CD4-positive, alpha-beta T cell (primary cell): ENCODE measurements around the gene SLCO2A1. TPM values are rescaled to one million over a fixed set of nuclear protein-coding genes. Genes with fewer than 3 reads are reported as not detected.

ENCODE experiments used
- ATAC-seq: fragments of 200-7000 bp; cut with Tn5 transposase; one replicate; pipeline ENCODE4 v1.10.0; 2022; ENCODE audit warnings: mild to moderate bottlenecking; ENCODE audit not compliant: poor library complexity
- CTCF ChIA-PET: fragments of 350-600 bp; sonication (Branson Sonifier 250); formaldehyde crosslinking; loops from one replicate; lab custom pipeline; 2021; ENCODE audit warnings: antibody characterized with exemption, inconsistent platforms; lab: Charles Lee
- POLR2A ChIA-PET: fragments of 350-600 bp; sonication (Branson Sonifier 250); formaldehyde crosslinking; loops from one replicate; lab custom pipeline; 2021; ENCODE audit warnings: antibody characterized with exemption, inconsistent platforms; lab: Charles Lee
- DNase-seq, 14 experiments: peaks; one replicate each; pipeline ENCODE4 v3.0.0-alpha.2; 2013 to 2020; ENCODE audit warnings: mixed read lengths in 2 of 14
- H3K27ac ChIP-seq, 2 donors: one replicate each; pipeline versions ENCODE4 v1.5.1 to v1.7.0; 2013; ENCODE audit warnings: low read length in 2 of 2, low read depth in 1 of 2, mild to moderate bottlenecking in 1 of 2
- H3K27me3 ChIP-seq, 2 experiments: 1 replicate in 1 of 2; 2 replicates in 1 of 2; pipeline versions ENCODE4 v1.6.1 to v1.7.0; 2013; ENCODE audit warnings: low read length in 2 of 2, control low read depth in 1 of 2, mild to moderate bottlenecking in 1 of 2, moderate library complexity in 1 of 2; ENCODE audit not compliant: insufficient read depth in 2 of 2, control insufficient read depth in 1 of 2
- H3K36me3 ChIP-seq: one replicate; pipeline ENCODE4 v1.6.1; 2013; ENCODE audit warnings: low read length, control low read depth; ENCODE audit not compliant: insufficient read depth
- H3K4me1 ChIP-seq: one replicate; pipeline ENCODE4 v1.6.1; 2013; ENCODE audit warnings: low read length, control low read depth; ENCODE audit not compliant: insufficient read depth
- H3K4me3 ChIP-seq: one replicate; pipeline ENCODE4 v1.5.1; 2013; ENCODE audit warnings: mild to moderate bottlenecking, low read length, moderate library complexity
- H3K9me3 ChIP-seq, 2 experiments: 1 replicate in 1 of 2; 2 replicates in 1 of 2; pipeline versions ENCODE4 v1.6.1 to v1.7.0; 2013; ENCODE audit warnings: low read length in 2 of 2, mild to moderate bottlenecking in 2 of 2, control low read depth in 1 of 2, moderate library complexity in 1 of 2; ENCODE audit not compliant: control insufficient read depth in 1 of 2, insufficient read depth in 1 of 2
- H3K27ac Mint-ChIP-seq: one replicate; pipeline ENCODE4 v1.8.0; 2020; ENCODE audit warnings: mixed read lengths
- H3K27me3 Mint-ChIP-seq: one replicate; pipeline ENCODE4 v1.8.0; 2021; ENCODE audit warnings: mixed read lengths
- H3K36me3 Mint-ChIP-seq: one replicate; pipeline ENCODE4 v1.8.0; 2021; ENCODE audit warnings: low read depth, mixed read lengths
- H3K4me1 Mint-ChIP-seq: one replicate; pipeline ENCODE4 v1.8.0; 2021; ENCODE audit warnings: low read depth, mixed read lengths
- H3K4me3 Mint-ChIP-seq: one replicate; pipeline ENCODE4 v1.8.0; 2020; ENCODE audit warnings: mild to moderate bottlenecking, mixed read lengths
- H3K9me3 Mint-ChIP-seq: one replicate; pipeline ENCODE4 v1.8.0; 2020; ENCODE audit warnings: mixed read lengths
- CTCF ChIP-seq: fragments of 200-600 bp; IDR thresholded peaks from one replicate; pipeline ENCODE4 v1.8.0; 2022; ENCODE audit warnings: antibody characterized with exemption, mild to moderate bottlenecking
- intact Hi-C, 2 experiments: fragments of 100-400 bp; cut with DNase I in 1 of 2; cut with micrococcal nuclease in 1 of 2; formaldehyde crosslinking; loops; one replicate each; pipeline versions ENCODE4 v1.15.1 to v1.9.0; 2023 to 2025; cut with DNase I, micrococcal nuclease
- total RNA-seq, 174 experiments: library from RNA in 2 of 174; stranded (reverse) in 2 of 174; gene quantifications; one replicate each; pipeline ENCODE4 v1.2.3 and lab custom pipeline; 2021 to 2026

SLCO2A1 gene
- total RNA-seq, 2 experiments from 2014 or later = not detected

DNA sequence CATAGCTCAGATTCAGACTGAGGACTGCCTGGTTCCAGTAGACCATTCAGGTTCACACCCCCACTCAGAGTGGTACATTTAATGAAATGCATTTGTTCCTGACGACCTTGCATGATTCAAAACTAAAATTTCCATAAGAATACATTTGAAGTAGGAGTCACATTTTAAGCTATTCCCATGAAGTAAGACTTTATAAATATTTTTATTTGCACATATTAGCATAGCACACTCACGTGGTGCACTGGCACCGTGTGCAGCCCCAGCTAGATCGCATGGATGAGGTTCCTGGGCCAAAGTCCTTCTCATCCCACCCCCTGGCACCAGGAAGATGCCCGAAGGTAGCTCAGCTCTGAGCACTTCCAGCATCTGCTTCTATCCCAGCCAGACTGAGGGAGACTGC is 59.4 kb downstream of the SLCO2A1 start:
- no peak for TF ChIP-seq CTCF
- intact Hi-C loops = no loop called here
- no peaks in the 10 kb centered on the region for H3K36me3 ChIP-seq
- ATAC-seq = no peak
- no peak overlapping the region for H3K27ac Mint-ChIP-seq
- no peak for DNase-seq
- H3K27ac ChIP-seq = no peak overlapping the region
- H3K4me1 Mint-ChIP-seq = no peaks in the 10 kb centered on the region
- H3K4me1 ChIP-seq = no peaks in the 10 kb centered on the region
- no peak overlapping the region for H3K4me3 ChIP-seq
- ChIA-PET CTCF (no interaction called here), POLR2A (no interaction called here)
- no peaks in the 10 kb centered on the region for H3K36me3 Mint-ChIP-seq
- H3K27me3 Mint-ChIP-seq = no peaks in the 10 kb centered on the region
- H3K27me3 ChIP-seq = no peaks in the 10 kb centered on the region
- H3K9me3 ChIP-seq = peaks cover 0 to 5% of the 10 kb centered on the region in 2 experiments
- H3K4me3 Mint-ChIP-seq = no peak overlapping the region
- H3K9me3 Mint-ChIP-seq = peaks cover 2% of the 10 kb centered on the region

DNA sequence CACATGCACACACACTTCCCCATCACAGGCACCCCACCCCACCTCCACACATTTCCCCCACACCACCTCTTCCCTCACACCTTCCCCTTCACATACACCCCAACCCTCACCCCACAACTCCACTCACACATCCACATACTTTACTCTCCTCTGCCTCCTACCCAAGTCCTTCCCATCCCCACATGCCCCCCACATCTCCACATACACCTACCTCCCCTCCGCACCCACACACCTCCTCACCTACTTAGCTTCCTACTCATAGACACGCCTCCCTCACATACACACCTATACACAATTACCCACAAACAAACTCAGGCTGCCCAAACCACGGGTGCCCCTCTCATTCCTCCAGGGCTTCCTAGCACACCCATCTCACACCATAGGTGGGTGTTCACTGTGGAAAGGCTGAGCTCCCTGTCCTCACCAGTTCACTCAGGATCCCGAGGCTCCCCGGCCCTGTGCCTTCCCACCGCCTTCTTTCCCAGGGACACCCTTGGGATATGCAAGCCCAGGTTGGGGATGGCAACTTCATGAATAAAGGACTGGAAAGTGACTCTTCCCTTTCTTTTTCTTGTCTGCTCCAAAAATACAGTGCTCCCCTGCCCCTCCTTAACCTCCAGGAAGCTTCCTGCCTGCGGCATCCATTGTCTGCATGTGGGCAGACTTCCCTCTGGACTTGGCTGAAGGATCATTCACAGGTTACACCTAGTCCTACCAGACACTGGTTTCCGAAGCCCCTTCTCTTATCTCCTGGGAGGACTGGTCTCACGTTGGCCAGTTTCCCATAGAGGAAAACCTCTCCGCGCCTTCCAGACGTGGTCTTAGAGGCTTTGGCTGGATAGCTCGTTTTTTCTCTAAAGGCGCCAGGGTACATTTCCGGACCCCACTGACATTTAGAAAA is 61.5 kb downstream of the SLCO2A1 start:
- ATAC-seq (no peak), DNase-seq (no peak)
- no peaks in the 10 kb centered on the region for H3K4me1 Mint-ChIP-seq
- H3K9me3 ChIP-seq = peaks cover 0 to 5% of the 10 kb centered on the region in 2 experiments
- H3K36me3 ChIP-seq = no peaks in the 10 kb centered on the region
- POLR2A ChIA-PET = no interaction called here
- no peaks in the 10 kb centered on the region for H3K27me3 Mint-ChIP-seq
- no peak overlapping the region for H3K27ac Mint-ChIP-seq
- no peak for TF ChIP-seq CTCF
- intact Hi-C loops = no loop called here
- H3K9me3 Mint-ChIP-seq = peaks cover 2% of the 10 kb centered on the region
- H3K4me3 Mint-ChIP-seq = no peak overlapping the region
- no peak overlapping the region for H3K27ac ChIP-seq
- H3K4me1 ChIP-seq = no peaks in the 10 kb centered on the region
- H3K36me3 Mint-ChIP-seq = no peaks in the 10 kb centered on the region
- H3K27me3 ChIP-seq = no peaks in the 10 kb centered on the region
- H3K4me3 ChIP-seq = no peak overlapping the region
- CTCF ChIA-PET = no interaction called here

DNA sequence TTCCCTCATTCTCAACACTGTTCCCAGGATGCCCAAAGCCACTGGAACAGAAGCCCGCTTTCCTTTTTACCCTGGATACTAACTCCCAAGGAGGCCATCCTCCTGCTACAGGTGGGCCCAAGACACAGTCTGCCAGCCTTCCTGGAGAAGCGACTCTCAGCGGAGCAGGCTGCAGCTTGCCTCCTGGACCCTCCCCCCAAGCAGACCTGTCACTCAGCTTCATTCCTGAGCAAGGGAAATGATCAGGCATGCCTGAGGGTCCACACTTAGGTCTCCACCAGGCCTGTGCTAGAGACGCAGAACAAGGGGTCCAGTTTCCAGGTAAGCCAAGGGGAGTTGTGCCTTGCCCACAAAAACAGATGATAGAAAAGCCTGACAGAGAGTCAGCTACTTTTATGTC is 62.8 kb downstream of the SLCO2A1 start:
- Histone ChIP-seq H3K36me3 (no peaks in the 10 kb centered on the region), H3K9me3 (peaks cover 0 to 5% of the 10 kb centered on the region in 2 experiments), H3K27me3 (no peaks in the 10 kb centered on the region), H3K4me3 (no peak overlapping the region), H3K4me1 (no peaks in the 10 kb centered on the region), H3K27ac (no peak overlapping the region)
- intact Hi-C loops = no loop called here
- TF ChIP-seq CTCF = no peak
- ATAC-seq = no peak
- H3K27ac Mint-ChIP-seq = no peak overlapping the region
- no peaks in the 10 kb centered on the region for H3K9me3 Mint-ChIP-seq
- H3K4me1 Mint-ChIP-seq = no peaks in the 10 kb centered on the region
- CTCF ChIA-PET = no interaction called here
- POLR2A ChIA-PET = no interaction called here
- H3K27me3 Mint-ChIP-seq = no peaks in the 10 kb centered on the region
- DNase-seq = no peak
- no peaks in the 10 kb centered on the region for H3K36me3 Mint-ChIP-seq
- no peak overlapping the region for H3K4me3 Mint-ChIP-seq
